Activated CD4-positive, alpha-beta T cell treated with anti-CD3 and anti-CD28 coated beads for 24 hours (primary cell): ENCODE measurements around the gene ETV6.

Experiments used
- DNase-seq, 2 donors: peaks; one replicate each; pipeline ENCODE4 v3.0.0-alpha.2; 2020; ENCODE audit warnings: low read depth in 2 of 2

Gene ETV6

DNA sequence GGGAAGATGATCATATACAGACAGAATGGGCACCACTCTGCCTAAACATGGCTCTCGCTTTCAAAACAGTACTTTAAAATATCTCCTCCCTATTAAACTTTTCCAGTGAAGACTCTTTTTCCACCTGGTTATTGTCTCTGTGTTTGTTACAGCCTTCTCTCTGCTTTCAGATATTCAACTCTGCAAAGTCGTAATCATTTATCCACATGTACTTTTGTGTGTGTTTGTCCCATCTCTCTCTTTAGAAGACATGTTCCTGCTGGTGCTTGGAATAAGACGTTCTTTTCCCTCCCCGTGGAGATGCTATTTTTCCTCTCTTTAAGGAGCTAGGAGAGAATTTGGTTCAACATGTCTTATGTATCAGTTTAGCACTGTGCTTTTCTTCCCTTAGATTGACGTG lies 45.1 kb downstream of the ETV6 start:
- DNase-seq = no peak

DNA sequence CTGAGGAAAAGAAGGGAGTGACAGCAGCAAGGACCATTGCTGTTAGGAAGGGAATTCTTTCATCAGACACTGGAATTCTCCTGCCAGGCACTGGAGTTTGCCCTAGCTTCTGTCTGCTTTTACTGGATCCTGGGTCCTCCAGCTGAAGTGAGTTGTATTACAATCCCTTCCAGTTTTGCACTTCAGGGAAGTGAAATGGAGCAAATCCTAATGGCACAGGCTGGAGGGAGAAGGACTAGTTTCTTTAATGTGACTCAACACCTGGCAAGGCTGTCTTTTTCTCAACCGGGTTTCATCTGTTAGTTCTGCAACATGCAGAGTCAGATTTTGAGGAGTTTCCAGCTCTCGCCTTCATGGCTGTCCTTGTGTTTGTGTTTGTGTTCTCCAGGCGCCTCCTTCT lies 45.8 kb downstream of the ETV6 start:
- no peak for DNase-seq

- DNase-seq = no peak
Measured at GRCh38 chr12:11696084-11696483, 46.6 kb downstream of the ETV6 start.

DNA sequence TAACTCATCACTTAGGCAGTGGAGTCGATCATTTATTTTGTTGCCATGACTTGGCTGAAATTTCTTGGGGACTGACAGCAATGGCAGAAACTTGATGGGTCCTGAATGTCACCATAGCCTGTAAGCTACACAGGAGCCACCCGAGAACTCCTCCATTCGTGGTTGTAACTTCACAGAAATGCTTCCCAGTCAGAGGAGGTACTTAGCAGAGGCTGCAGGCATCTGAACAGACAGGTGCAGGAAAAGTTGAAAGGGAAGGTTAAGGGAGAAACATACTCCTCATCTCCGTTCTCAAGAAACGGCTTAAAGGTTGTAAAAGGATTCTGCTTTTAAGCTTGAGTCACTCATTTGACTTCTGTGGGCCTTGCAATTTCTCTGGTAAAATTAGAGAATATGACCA lies 47.7 kb downstream of the ETV6 start:
- DNase-seq = no peak

GRCh38 chr12:11697670-11698387 lies 48.4 kb downstream of the ETV6 start:
- DNase-seq = no peak

- DNase-seq = no peak
Measured at GRCh38 chr12:11698729-11699128, 49.3 kb downstream of the ETV6 start.

- no peak for DNase-seq
Measured at GRCh38 chr12:11701433-11701832, 52.0 kb downstream of the ETV6 start.

DNA sequence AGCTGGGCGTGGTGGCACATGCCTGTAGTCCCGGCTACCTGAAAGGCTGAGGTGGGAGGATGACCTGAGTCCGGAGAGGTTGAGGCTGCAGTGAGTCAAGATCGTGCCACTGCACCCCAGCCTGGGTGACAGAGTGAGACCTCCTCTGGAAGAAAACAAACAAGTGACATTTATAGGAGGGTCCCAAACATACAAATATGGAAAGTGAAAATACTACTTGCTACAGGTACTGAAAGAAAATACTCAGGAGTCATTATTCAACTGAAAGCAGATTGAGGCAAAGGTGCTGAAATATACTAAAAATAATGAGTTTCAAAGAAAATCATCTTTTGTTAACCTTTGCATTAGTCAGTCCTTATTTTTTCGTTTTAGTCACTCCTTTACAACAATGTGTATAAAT lies 53.5 kb downstream of the ETV6 start:
- no peak for DNase-seq

GRCh38 chr12:11703378-11703777 lies 53.9 kb downstream of the ETV6 start:
- no peak for DNase-seq

DNA sequence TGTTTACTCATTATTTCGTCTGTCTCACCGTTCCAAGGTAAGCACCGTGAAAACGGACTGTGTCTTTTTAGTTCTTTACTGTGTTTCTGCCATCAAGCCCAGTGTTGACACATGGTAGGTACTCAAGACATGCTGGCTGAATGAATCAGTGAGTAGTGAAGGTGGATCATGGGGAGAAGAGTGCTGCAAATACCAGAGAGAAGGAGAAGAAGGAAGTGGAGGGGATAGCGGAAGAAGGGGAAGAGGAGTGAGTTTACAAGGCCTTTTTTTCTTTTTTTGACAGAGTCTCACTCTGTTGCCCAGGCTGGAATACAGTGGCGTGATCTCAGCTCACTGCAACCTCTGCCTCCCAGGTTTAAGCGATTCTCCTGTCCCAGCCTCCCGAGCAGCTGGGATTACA lies 54.6 kb downstream of the ETV6 start:
- no peak for DNase-seq

DNA sequence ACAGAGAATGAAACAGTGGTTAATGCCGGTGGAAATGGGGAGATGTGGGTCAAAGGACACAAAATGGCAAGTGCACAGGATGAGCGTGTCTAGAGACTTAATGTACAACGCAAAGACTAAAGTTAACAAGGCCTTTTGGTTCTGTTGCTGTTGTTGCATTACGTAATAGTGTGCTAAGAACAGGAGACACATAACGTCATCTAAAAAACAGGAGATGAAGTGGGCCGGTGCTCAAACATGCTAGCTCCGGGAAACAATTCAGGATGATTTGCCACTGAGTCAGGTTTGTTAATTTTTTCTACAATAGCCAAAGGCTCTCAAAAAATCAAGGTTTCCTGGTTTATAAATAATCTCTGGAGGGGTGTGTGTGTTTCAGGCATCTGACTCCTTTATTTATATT lies 55.5 kb downstream of the ETV6 start:
- DNase-seq = no peak

GRCh38 chr12:11706509-11707379 lies 57.3 kb downstream of the ETV6 start:
- no peak for DNase-seq

DNA sequence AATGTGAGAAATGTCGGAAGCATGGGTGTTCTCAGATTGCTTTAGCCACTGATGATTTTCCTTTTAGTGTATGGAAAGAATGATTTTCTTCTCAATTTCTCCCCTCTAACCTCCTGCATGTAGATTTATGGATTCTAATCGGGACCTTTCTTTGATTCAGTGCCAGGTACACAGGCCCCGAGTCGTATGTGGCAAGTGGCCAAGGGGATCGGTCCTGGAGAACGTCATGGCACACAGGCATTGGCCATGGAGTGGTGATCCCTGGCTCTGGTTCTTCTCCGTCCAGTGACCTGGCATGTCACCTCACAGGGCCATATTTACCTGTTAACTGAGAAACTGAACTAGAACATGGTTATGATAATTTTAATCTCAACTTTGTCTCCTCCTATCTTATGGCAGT lies 58.1 kb downstream of the ETV6 start:
- no peak for DNase-seq

- no peak for DNase-seq
Measured at GRCh38 chr12:11709513-11709912, 60.0 kb downstream of the ETV6 start.

DNA sequence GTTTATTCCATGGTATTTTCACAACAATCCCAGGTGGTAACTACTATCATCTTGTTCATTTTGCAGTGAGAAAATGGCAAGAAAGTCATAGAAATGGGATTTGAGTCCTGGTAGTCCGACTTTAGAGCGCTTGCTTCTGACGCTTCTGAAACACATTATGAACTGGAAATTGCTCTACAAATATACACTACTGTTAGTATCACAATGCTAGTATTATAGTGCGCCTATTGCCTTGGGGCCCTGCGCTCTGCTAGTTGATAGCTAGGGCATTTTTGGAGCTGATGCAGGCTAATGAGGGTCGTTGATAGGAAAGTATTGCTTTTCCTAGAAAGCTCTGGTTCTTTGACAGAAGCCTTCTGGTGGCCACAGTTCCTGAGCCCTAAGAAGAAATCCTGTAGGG lies 61.0 kb downstream of the ETV6 start:
- no peak for DNase-seq

DNA sequence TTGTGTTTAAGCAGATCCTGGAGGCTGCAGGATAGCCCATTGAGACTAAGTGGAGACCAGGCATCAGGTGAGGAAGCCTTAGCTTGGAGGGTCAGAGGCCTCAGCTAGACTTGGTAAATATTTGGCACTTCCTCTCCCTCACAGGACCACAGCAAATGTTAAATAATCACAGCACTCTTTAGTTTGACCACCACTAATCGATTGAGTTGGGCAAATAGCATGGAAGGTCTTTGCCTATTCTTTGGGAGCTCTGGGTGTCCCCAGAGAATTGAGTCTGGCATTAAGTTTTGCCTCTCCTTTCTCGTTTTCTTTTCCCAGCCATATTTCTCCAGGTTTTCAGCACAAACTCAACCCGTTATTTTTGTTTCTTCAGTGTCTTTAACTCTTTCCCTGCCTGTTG lies 61.4 kb downstream of the ETV6 start:
- DNase-seq = no peak

- no peak for DNase-seq
Measured at GRCh38 chr12:11711651-11712327, 62.3 kb downstream of the ETV6 start.

- no peak for DNase-seq
Measured at GRCh38 chr12:11712491-11712890, 63.0 kb downstream of the ETV6 start.

GRCh38 chr12:11713202-11713601 lies 63.7 kb downstream of the ETV6 start:
- no peak for DNase-seq

- no peak for DNase-seq
Measured at GRCh38 chr12:11714626-11715025, 65.2 kb downstream of the ETV6 start.

DNA sequence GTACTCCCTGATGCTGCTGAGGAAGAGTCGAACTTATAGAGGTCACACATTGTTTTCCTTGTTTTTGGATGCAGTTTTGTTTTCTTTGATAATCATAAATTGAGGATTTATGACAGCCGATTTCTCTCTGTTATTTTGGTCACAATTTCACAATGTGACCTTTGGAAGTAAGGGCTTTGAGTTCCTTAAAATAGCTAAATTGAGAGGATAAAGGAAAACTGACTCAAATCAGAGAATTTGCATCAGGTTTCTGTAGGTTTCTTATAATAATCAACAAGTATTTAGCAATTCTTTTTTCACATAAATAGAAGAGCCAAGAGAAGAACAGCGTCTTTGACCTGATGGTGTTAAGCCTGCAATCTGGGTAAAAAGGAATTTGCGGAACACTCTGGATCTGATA lies 66.1 kb downstream of the ETV6 start:
- no peak for DNase-seq

DNA sequence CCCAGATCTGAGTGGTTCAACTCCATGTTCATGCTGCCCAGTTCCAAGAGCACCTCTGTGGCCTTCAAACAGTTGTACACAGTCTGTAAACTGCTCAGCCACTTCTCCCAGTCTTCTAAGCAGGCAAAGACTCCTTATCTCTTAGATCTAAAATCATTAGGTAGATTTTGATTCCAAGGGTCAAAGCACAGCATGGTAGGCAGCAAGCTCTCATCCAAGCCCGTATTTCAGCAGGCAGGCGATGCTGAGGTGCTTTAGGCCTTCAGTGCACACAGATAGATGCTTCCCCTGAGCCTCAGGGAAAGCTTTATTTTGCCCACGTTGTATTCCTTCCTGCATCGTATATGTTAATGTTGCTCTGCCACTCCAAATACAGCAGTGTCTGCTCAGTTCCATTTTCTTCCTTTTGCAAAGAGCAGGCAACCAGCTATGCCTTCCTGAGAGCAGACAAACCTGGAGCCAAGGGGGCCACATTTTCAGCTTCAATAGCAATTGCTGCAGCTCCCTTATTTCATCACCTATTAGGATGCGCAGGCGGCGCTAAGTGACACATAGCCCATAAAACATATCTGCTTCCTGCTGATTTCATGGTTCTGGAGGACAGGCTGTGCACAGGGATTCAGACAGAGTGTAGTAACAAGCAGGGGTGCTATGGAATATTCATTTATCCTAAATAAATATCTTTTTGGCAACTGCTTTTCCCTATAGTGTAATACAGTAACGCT lies 67.5 kb downstream of the ETV6 start:
- no peak for DNase-seq
